Mesendoderm (in vitro differentiated cells): ENCODE measurements around the gene TPCN1.
A peak's percentile ranks its signal among the peaks of the same experiment; 100 is the strongest.
"Not testable (repeated sequence)": the region's sequence is repeated elsewhere in the genome, so short reads cannot be mapped to it uniquely, and the experiment has no call there.

ENCODE experiments used
- DNase-seq: peaks from one replicate; pipeline ENCODE4 v3.0.0; 2013
- H2AK5ac ChIP-seq: 2 replicates; pipeline ENCODE4 v1.6.1; 2013; ENCODE audit warnings: low read length, inconsistent platforms
- H2BK120ac ChIP-seq: 2 replicates; pipeline ENCODE4 v1.6.1; 2013; ENCODE audit warnings: low read depth, mild to moderate bottlenecking, low read length, moderate library complexity, mixed read lengths
- H2BK15ac ChIP-seq: replicated peaks from 2 replicates; pipeline ENCODE4 v1.6.1; 2013; ENCODE audit warnings: low read depth, mild to moderate bottlenecking, moderate library complexity
- H2BK5ac ChIP-seq: 2 replicates; pipeline ENCODE4 v1.6.1; 2013; ENCODE audit warnings: low read length, inconsistent platforms
- H3K18ac ChIP-seq: 2 replicates; pipeline ENCODE4 v1.6.1; 2013; ENCODE audit warnings: mild to moderate bottlenecking, low read length, mixed read lengths
- H3K23ac ChIP-seq: one replicate; pipeline ENCODE4 v1.6.1; 2013; ENCODE audit warnings: low read length
- H3K27ac ChIP-seq: 2 replicates; pipeline ENCODE4 v1.5.1; 2013; ENCODE audit warnings: low read depth, mild to moderate bottlenecking, inconsistent platforms, low read length, moderate library complexity
- H3K27me3 ChIP-seq: 2 replicates; pipeline ENCODE4 v1.6.1; 2013; ENCODE audit warnings: low read length, control low read depth, mild to moderate bottlenecking, inconsistent platforms; ENCODE audit not compliant: insufficient read depth, poor library complexity
- H3K36me3 ChIP-seq: 2 replicates; pipeline ENCODE4 v1.6.1; 2013; ENCODE audit warnings: low read length, inconsistent platforms; ENCODE audit not compliant: control insufficient read depth, insufficient read depth
- H3K4ac ChIP-seq: one replicate; pipeline ENCODE4 v1.6.1; 2013; ENCODE audit warnings: low read depth, mild to moderate bottlenecking, low read length, moderate library complexity
- H3K4me1 ChIP-seq: 2 replicates; pipeline ENCODE4 v1.6.1; 2013; ENCODE audit warnings: low read depth, low read length, inconsistent platforms; ENCODE audit not compliant: control insufficient read depth
- H3K4me2 ChIP-seq: 2 replicates; pipeline ENCODE4 v1.6.1; 2013; ENCODE audit warnings: low read length
- H3K4me3 ChIP-seq: 2 replicates; pipeline ENCODE4 v1.5.1; 2013; ENCODE audit warnings: mild to moderate bottlenecking, low read length
- H3K56ac ChIP-seq: one replicate; pipeline ENCODE4 v1.6.1; 2013; ENCODE audit warnings: low read length
- H3K79me1 ChIP-seq: 2 replicates; pipeline ENCODE4 v1.6.1; 2013; ENCODE audit warnings: low read length, inconsistent platforms
- H3K79me2 ChIP-seq: 2 replicates; pipeline ENCODE4 v1.6.1; 2013; ENCODE audit warnings: mild to moderate bottlenecking, low read length; ENCODE audit not compliant: control insufficient read depth, insufficient read depth
- H3K9ac ChIP-seq: 2 replicates; pipeline ENCODE4 v1.6.1; 2013; ENCODE audit warnings: low read length, inconsistent platforms
- H4K5ac ChIP-seq: one replicate; pipeline ENCODE4 v1.6.1; 2013; ENCODE audit warnings: low read length
- H4K8ac ChIP-seq: one replicate; pipeline ENCODE4 v1.6.1; 2013; ENCODE audit warnings: low read depth, mild to moderate bottlenecking, control low read depth, low read length, moderate library complexity
- WGBS: extraction: QIAGEN DNeasy Blood & Tissue Kit; methylation state at CpG from one replicate; pipeline ENCODE4 v1.1.7; 2013; ENCODE audit warnings: low lambda C conversion rate, missing lambda C conversion rate; ENCODE audit not compliant: insufficient coverage; ENCODE audit errors: extremely low coverage; 5-methylcytosine and 5-hydroxymethylcytosine counted together

TPCN1 gene

DNA sequence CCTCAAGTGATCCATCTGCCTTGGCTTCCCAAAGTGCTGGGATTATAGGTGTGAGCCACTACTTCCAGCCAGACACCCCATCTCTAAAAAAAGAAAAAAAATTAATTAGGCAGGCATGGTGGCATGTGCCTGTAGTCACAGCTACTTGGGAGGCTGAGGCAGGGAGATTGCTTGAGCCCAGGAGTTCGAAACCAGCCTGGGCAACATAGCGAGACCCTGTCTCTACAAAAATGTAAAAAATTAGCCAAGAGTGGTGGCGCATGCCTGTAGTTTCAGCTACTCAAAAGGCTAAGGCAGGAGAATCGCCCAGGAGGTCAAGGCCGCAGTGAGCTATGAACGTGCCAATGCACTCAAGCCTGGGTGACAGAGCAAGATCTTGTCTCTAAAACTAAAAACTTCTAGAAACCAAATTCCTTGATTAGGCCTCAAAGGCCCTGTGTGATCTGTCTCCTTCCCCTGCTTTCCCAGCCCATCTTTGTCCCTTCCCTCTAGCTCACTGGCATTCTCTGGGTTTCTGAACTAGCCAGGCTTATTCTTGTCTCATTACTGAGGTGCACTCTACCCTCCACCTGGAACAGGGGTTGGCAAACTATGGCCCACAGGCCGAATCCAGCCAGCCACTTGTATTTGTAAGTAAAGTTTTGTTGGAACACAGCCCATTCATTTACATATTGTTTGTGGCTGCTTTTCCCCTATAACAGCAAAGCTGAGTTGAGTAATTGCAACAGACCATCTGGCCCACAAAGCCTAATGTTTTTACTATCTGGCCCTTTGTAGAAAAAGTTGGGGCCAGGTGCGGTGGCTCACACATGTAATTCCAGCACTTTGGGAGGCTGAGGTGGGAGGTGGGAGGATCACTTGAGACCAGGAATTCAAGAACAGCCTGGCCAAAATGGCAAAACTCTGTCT is 17.2 kb upstream of the TPCN1 start:
- no peak for DNase-seq
- Histone ChIP-seq H4K5ac (no peak overlapping the region), H3K27me3 (no peaks in the 10 kb centered on the region), H2BK120ac (no peak overlapping the region), H3K4me1 (peaks cover 3% of the 10 kb centered on the region), H3K4ac (no peak overlapping the region), H3K79me2 (no peaks in the 10 kb centered on the region), H3K36me3 (no peaks in the 10 kb centered on the region), H3K9ac (no peak overlapping the region), H3K79me1 (no peaks in the 10 kb centered on the region), H4K8ac (no peak overlapping the region), H3K4me3 (no peak overlapping the region), H3K4me2 (no peak overlapping the region), H2BK5ac (no peak overlapping the region), H3K18ac (no peak overlapping the region), H2BK15ac (no peak overlapping the region), H3K27ac (no peak overlapping the region), H3K56ac (no peak overlapping the region), H2AK5ac (no peak overlapping the region), H3K23ac (no peak overlapping the region)
- no CpG with 5 or more reads among the region's 8 CpGs for WGBS

DNA sequence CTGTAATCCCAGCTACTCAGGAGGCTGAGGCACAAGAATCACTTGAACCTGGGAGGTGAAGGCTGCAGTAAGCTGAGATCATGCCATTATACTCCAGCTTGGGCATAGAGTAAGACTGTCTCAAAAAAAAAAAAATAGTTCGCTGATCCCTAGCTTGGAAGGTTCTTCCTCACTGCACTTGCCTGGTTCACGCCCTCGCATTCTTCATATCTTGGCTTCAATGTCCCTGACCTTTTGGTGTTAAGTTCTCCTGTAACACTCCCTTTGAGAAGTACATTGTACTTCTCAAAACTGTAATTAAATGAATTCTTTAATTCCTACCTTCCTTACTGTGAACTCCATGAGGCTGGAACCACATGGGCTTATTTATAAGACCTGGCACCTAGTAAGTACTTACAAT is 16.5 kb upstream of the TPCN1 start:
- Histone ChIP-seq H3K4me2 (no peak overlapping the region), H3K79me2 (no peaks in the 10 kb centered on the region), H3K4me1 (peaks cover 3% of the 10 kb centered on the region), H3K36me3 (no peaks in the 10 kb centered on the region), H3K23ac (no peak overlapping the region), H4K8ac (no peak overlapping the region), H3K9ac (no peak overlapping the region), H3K4me3 (no peak overlapping the region), H2BK15ac (no peak overlapping the region), H4K5ac (no peak overlapping the region), H2BK120ac (no peak overlapping the region), H3K27ac (no peak overlapping the region), H3K4ac (no peak overlapping the region), H2AK5ac (no peak overlapping the region), H2BK5ac (no peak overlapping the region), H3K27me3 (no peaks in the 10 kb centered on the region), H3K18ac (no peak overlapping the region), H3K56ac (no peak overlapping the region), H3K79me1 (no peaks in the 10 kb centered on the region)
- no peak for DNase-seq
- no CpG with 5 or more reads among the region's 3 CpGs for WGBS

DNA sequence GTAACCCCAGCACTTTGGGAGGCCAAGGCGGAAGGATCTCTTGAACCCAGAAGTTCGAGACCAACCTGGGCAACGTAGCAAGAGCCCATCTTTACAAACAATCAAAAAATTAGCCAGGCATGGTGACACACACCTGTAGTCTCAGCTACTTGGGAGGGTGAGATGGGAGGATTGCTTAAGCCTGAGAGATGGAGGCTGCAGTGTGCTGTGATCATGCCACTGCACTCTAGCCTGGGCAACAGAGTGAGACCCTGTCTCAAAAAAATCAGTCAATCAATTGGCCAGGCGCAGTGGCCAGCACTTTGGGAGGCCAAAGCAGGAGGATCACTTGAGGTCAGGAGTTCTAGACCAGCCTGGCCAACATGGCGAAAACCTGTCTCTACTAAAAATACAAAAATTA is 14.5 kb upstream of the TPCN1 start:
- not testable (repeated sequence) for H3K23ac ChIP-seq, H3K4ac ChIP-seq, H4K5ac ChIP-seq, H3K79me2 ChIP-seq, H2BK15ac ChIP-seq, H3K4me1 ChIP-seq, H4K8ac ChIP-seq, H3K79me1 ChIP-seq, H3K36me3 ChIP-seq, H3K4me2 ChIP-seq, H2BK5ac ChIP-seq, H3K27ac ChIP-seq, H3K9ac ChIP-seq, H2AK5ac ChIP-seq, H3K27me3 ChIP-seq, DNase-seq, H3K56ac ChIP-seq, H3K4me3 ChIP-seq, H2BK120ac ChIP-seq, H3K18ac ChIP-seq
- no CpG with 5 or more reads among the region's 5 CpGs for WGBS

DNA sequence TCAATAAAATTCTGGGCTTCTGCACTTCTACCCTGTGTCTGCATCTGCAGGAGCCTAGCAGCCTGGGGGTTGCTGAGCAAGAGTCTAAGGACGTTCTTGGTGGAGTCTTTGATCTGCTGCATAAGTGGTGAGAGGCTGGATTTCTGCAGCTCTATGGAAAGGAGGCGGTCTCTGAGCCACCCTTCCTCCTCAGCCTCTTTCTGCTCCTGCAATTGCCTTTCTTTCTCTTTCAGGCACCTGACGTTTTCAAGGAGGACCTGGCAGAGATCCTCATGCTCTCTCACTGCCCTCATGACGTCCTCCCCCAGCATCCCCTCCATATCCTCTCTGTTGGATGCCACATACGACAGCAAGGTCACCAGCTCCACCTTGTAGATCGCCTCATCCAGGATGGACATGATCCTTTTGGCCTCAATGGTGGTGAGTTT is 13.6 kb upstream of the TPCN1 start:
- Histone ChIP-seq H3K27ac (no peak overlapping the region), H3K56ac (no peak overlapping the region), H2AK5ac (no peak overlapping the region), H2BK15ac (no peak overlapping the region), H3K4me2 (no peak overlapping the region), H3K79me2 (no peaks in the 10 kb centered on the region), H3K4me3 (no peak overlapping the region), H3K23ac (no peak overlapping the region), H3K79me1 (no peaks in the 10 kb centered on the region), H3K18ac (no peak overlapping the region), H4K5ac (no peak overlapping the region), H3K36me3 (no peaks in the 10 kb centered on the region), H2BK5ac (no peak overlapping the region), H2BK120ac (no peak overlapping the region), H3K4ac (no peak overlapping the region), H3K9ac (no peak overlapping the region), H3K4me1 (peaks cover 3% of the 10 kb centered on the region), H3K27me3 (no peaks in the 10 kb centered on the region), H4K8ac (no peak overlapping the region)
- WGBS = no CpG with 5 or more reads among the region's 6 CpGs
- no peak for DNase-seq

DNA sequence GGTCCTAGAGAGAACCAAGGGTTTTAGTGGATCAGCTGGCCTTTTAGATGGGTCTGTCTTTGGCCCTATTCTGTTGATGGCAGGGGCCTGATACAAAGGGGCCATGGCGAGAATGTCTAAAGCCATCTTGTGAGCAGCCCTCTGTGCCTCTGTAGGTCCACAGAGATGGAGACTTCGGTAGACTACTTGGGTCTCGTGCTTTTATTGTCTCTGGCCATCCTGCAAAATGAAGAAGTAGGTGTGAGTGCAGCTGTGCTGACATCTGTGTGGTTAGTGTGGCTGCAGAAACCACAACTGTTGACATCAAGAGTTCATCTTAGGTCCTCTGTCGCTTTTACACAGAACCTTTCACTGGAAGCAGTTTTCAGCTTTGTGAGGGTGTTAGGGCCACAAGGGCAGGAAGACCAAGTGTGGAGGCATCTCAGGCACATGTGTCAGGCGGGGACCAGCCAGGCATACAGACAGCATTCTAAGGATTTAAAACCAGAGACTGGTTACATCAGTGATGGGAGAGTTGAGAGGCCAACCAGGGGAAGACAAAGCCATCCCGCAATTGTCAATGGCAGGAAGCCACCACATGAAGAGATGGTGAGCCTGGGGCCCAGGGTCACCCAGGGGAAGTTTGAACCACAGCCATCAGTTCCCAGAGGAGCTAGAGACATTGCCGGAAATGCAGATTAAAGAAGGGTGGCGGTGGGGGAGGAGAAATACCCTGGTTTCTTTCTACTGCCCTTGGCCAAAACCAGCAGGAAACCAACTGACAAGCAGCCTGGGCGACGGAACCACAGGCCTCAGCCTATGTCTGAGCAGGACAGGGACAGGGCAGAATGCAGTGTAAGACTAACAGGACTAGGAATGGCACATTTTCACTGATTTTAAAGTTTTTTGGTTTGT is 13.0 kb upstream of the TPCN1 start:
- Histone ChIP-seq H2AK5ac (no peak overlapping the region), H4K5ac (no peak overlapping the region), H3K4me2 (no peak overlapping the region), H3K79me1 (no peaks in the 10 kb centered on the region), H2BK120ac (no peak overlapping the region), H3K27me3 (no peaks in the 10 kb centered on the region), H4K8ac (no peak overlapping the region), H3K36me3 (no peaks in the 10 kb centered on the region), H3K18ac (no peak overlapping the region), H3K4ac (no peak overlapping the region), H3K4me3 (no peak overlapping the region), H3K23ac (no peak overlapping the region), H2BK15ac (no peak overlapping the region), H3K56ac (peak overlapping the region; percentile 15), H3K9ac (no peak overlapping the region), H3K27ac (no peak overlapping the region), H3K79me2 (no peaks in the 10 kb centered on the region), H2BK5ac (no peak overlapping the region), H3K4me1 (peaks cover 3% of the 10 kb centered on the region)
- DNase-seq = peak; percentile 35
- WGBS = no CpG with 5 or more reads among the region's 10 CpGs
